GM12878 (cell line): ENCODE measurements around the gene WDR93.

Experiments used
- EP300 ChIP-seq, 2 experiments: fragments of 150-350 bp in 1 of 2; IDR thresholded peaks; 2 replicates each; pipeline ENCODE4 v1.6.1; 2011 to 2012; ENCODE audit warnings: low read depth in 2 of 2, low read length in 2 of 2, borderline replicate concordance in 1 of 2, improper control_type of control experiment in 1 of 2, inconsistent platforms in 1 of 2; ENCODE audit not compliant: control insufficient read depth in 1 of 2
- POLR2A ChIP-seq: IDR thresholded peaks from 2 replicates; pipeline ENCODE4 v1.6.1; 2011; ENCODE audit warnings: low read depth, mild to moderate bottlenecking, low read length
- POLR2AphosphoS5 ChIP-seq: IDR thresholded peaks from 2 replicates; pipeline ENCODE4 v1.6.1; 2011; ENCODE audit warnings: mild to moderate bottlenecking, low read length, inconsistent platforms
- RAD21 ChIP-seq: IDR thresholded peaks from 2 replicates; pipeline ENCODE4 v1.6.1; 2011; ENCODE audit warnings: mild to moderate bottlenecking, low read depth, low read length, moderate library complexity; ENCODE audit not compliant: insufficient read depth
- RELA ChIP-seq: fragments of 450-650 bp; IDR thresholded peaks from 2 replicates; pipeline ENCODE4 v1.8.0; 2014; ENCODE audit warnings: borderline replicate concordance; ENCODE audit not compliant: partially characterized antibody
- TF ChIP-seq, protein P1 (sequence below), 3 experiments: IDR thresholded peaks in 2 of 3; conservative IDR thresholded peaks in 1 of 3; 2 replicates each; pipeline ENCODE4 v1.5.1; 2011; ENCODE audit warnings: low read depth in 3 of 3, low read length in 3 of 3, mild to moderate bottlenecking in 3 of 3, control low read depth in 2 of 3, moderate library complexity in 2 of 3, inconsistent platforms in 1 of 3, mixed read lengths in 1 of 3; ENCODE audit not compliant: control insufficient read depth in 2 of 3, insufficient read depth in 1 of 3; ENCODE audit errors: extremely low read depth in 1 of 3
- TF ChIP-seq, protein P2 (sequence below): fragments of 450-650 bp; IDR thresholded peaks from 2 replicates; pipeline ENCODE4 v1.6.1; 2016; ENCODE audit warnings: mild to moderate bottlenecking
- TF ChIP-seq, protein P3 (sequence below): IDR thresholded peaks from 2 replicates; pipeline ENCODE4 v1.6.1; 2012; ENCODE audit warnings: low read length, inconsistent platforms
- TF ChIP-seq, protein P4 (sequence below): fragments of 450-650 bp; formaldehyde crosslinking; IDR thresholded peaks from 2 replicates; pipeline ENCODE4 v1.4.0; 2022; ENCODE audit warnings: mild to moderate bottlenecking, moderate library complexity

DNA sequence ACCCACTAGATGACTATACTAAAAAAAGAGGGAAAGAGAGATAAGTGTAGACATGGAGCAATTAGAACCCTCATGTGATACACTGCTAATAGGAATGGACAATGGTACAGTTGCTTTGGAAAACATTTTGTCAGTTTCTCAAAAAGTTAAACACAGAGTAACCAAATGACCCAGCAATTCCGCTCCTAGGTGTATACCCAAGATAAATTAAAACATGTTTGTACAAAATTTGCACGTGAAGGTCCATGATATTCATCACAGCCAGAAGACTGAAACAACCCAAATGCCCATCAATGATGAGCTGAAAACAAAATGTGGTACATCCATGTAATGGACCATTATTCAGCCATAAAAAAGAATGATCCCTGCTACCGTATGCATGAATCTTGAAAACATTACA, 97.3 kb downstream of the WDR93 start:
- TF ChIP-seq RELA: no peak
- no peak for TF ChIP-seq EP300 (IDR thresholded peaks at IDR 0.05; ENCODE audit: borderline replicate concordance in 1 of 2, control insufficient read depth in 1 of 2, low read depth in 2 of 2, low read length in 2 of 2)
- TF ChIP-seq POLR2AphosphoS5: no peak
- TF ChIP-seq, protein P1, sequence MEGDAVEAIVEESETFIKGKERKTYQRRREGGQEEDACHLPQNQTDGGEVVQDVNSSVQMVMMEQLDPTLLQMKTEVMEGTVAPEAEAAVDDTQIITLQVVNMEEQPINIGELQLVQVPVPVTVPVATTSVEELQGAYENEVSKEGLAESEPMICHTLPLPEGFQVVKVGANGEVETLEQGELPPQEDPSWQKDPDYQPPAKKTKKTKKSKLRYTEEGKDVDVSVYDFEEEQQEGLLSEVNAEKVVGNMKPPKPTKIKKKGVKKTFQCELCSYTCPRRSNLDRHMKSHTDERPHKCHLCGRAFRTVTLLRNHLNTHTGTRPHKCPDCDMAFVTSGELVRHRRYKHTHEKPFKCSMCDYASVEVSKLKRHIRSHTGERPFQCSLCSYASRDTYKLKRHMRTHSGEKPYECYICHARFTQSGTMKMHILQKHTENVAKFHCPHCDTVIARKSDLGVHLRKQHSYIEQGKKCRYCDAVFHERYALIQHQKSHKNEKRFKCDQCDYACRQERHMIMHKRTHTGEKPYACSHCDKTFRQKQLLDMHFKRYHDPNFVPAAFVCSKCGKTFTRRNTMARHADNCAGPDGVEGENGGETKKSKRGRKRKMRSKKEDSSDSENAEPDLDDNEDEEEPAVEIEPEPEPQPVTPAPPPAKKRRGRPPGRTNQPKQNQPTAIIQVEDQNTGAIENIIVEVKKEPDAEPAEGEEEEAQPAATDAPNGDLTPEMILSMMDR (IDR thresholded peaks at IDR 0.05 in 2 of 3, conservative IDR thresholded peaks at IDR 0.05 in 1 of 3; ENCODE audit: control insufficient read depth in 2 of 3, extremely low read depth in 1 of 3, insufficient read depth in 1 of 3, low read depth in 3 of 3, low read length in 3 of 3): no peak
- TF ChIP-seq, protein P2, sequence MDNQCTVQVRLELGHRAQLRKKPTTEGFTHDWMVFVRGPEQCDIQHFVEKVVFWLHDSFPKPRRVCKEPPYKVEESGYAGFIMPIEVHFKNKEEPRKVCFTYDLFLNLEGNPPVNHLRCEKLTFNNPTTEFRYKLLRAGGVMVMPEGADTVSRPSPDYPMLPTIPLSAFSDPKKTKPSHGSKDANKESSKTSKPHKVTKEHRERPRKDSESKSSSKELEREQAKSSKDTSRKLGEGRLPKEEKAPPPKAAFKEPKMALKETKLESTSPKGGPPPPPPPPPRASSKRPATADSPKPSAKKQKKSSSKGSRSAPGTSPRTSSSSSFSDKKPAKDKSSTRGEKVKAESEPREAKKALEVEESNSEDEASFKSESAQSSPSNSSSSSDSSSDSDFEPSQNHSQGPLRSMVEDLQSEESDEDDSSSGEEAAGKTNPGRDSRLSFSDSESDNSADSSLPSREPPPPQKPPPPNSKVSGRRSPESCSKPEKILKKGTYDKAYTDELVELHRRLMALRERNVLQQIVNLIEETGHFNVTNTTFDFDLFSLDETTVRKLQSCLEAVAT: no peak
- no peak for TF ChIP-seq POLR2A
- TF ChIP-seq, protein P3, sequence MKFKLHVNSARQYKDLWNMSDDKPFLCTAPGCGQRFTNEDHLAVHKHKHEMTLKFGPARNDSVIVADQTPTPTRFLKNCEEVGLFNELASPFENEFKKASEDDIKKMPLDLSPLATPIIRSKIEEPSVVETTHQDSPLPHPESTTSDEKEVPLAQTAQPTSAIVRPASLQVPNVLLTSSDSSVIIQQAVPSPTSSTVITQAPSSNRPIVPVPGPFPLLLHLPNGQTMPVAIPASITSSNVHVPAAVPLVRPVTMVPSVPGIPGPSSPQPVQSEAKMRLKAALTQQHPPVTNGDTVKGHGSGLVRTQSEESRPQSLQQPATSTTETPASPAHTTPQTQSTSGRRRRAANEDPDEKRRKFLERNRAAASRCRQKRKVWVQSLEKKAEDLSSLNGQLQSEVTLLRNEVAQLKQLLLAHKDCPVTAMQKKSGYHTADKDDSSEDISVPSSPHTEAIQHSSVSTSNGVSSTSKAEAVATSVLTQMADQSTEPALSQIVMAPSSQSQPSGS: no peak
- TF ChIP-seq, protein P4, sequence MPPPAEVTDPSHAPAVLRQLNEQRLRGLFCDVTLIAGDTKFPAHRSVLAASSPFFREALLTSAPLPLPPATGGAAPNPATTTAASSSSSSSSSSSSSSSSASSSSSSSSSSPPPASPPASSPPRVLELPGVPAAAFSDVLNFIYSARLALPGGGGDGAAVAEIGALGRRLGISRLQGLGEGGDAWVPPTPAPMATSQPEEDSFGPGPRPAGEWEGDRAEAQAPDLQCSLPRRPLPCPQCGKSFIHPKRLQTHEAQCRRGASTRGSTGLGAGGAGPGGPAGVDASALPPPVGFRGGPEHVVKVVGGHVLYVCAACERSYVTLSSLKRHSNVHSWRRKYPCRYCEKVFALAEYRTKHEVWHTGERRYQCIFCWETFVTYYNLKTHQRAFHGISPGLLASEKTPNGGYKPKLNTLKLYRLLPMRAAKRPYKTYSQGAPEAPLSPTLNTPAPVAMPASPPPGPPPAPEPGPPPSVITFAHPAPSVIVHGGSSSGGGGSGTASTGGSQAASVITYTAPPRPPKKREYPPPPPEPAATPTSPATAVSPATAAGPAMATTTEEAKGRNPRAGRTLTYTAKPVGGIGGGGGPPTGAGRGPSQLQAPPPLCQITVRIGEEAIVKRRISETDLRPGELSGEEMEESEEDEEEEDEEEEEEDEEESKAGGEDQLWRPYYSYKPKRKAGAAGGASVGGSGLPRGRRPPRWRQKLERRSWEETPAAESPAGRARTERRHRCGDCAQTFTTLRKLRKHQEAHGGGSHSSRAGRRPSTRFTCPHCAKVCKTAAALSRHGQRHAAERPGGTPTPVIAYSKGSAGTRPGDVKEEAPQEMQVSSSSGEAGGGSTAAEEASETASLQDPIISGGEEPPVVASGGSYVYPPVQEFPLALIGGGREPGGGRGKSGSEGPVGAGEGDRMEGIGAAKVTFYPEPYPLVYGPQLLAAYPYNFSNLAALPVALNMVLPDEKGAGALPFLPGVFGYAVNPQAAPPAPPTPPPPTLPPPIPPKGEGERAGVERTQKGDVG: no peak
- no peak for TF ChIP-seq RAD21
